HG02884 (cell line): ENCODE results near the gene LRRC3B.

Experiments
- ATAC-seq: cut with Tn5 transposase; IDR thresholded peaks from one replicate; pipeline ENCODE4 v1.9.1; 2021; ENCODE audit warnings: mild to moderate bottlenecking, moderate library complexity; ENCODE audit not compliant: unreplicated experiment

LRRC3B gene

GRCh38 chr3:26630669-26631389, 8.3 kb downstream of the LRRC3B start:
- ATAC-seq = no peak

- ATAC-seq = no peak
Measured at GRCh38 chr3:26631390-26631738, 8.8 kb downstream of the LRRC3B start.

GRCh38 chr3:26634601-26635000, 12.0 kb downstream of the LRRC3B start:
- no peak for ATAC-seq

- ATAC-seq = no peak
Measured at GRCh38 chr3:26636096-26636727, 13.6 kb downstream of the LRRC3B start.

- no peak for ATAC-seq
Measured at GRCh38 chr3:26637698-26638097, 15.1 kb downstream of the LRRC3B start.

GRCh38 chr3:26638113-26638512, 15.5 kb downstream of the LRRC3B start:
- ATAC-seq = no peak

- no peak for ATAC-seq
Measured at GRCh38 chr3:26639339-26639738, 16.8 kb downstream of the LRRC3B start.

GRCh38 chr3:26647078-26647477, 24.5 kb downstream of the LRRC3B start:
- no peak for ATAC-seq

GRCh38 chr3:26648461-26648860, 25.9 kb downstream of the LRRC3B start:
- no peak for ATAC-seq

GRCh38 chr3:26652164-26652563, 29.6 kb downstream of the LRRC3B start:
- ATAC-seq = no peak

GRCh38 chr3:26653811-26654425, 31.3 kb downstream of the LRRC3B start:
- no peak for ATAC-seq

- no peak for ATAC-seq
Measured at GRCh38 chr3:26655231-26655630, 32.7 kb downstream of the LRRC3B start.

GRCh38 chr3:26657348-26657976, 34.9 kb downstream of the LRRC3B start:
- no peak for ATAC-seq

- ATAC-seq = no peak
Measured at GRCh38 chr3:26668171-26668570, 45.6 kb downstream of the LRRC3B start.

GRCh38 chr3:26668696-26669095, 46.1 kb downstream of the LRRC3B start:
- ATAC-seq = no peak

- ATAC-seq = no peak
Measured at GRCh38 chr3:26675336-26675735, 52.8 kb downstream of the LRRC3B start.

- no peak for ATAC-seq
Measured at GRCh38 chr3:26681632-26682031, 59.1 kb downstream of the LRRC3B start.

- ATAC-seq = no peak
Measured at GRCh38 chr3:26682406-26682805, 59.8 kb downstream of the LRRC3B start.

- ATAC-seq = no peak
Measured at GRCh38 chr3:26683902-26684301, 61.3 kb downstream of the LRRC3B start.

GRCh38 chr3:26687466-26687865, 64.9 kb downstream of the LRRC3B start:
- ATAC-seq = no peak

- ATAC-seq = no peak
Measured at GRCh38 chr3:26699553-26699952, 77.0 kb downstream of the LRRC3B start.

GRCh38 chr3:26703519-26703918, 80.9 kb downstream of the LRRC3B start:
- ATAC-seq = no peak
